LNCaP clone FGC (cell line): ENCODE measurements around the gene EIF2A.
"Not testable (repeated sequence)": the region's sequence is repeated elsewhere in the genome, so short reads cannot be mapped to it uniquely, and the experiment has no call there.

Experiments used
- DNase-seq: peaks from one replicate; pipeline ENCODE4 v3.0.0-alpha.2; 2011; ENCODE audit warnings: low read depth
- H3K4me3 ChIP-seq: 2 replicates; pipeline ENCODE4 v1.5.1; 2011; ENCODE audit warnings: mild to moderate bottlenecking, low read depth, low read length, control low read depth
- TF ChIP-seq, protein P1 (sequence below): IDR thresholded peaks from 2 replicates; pipeline ENCODE4 v1.5.1; 2012; ENCODE audit warnings: mild to moderate bottlenecking; ENCODE audit not compliant: control insufficient read depth, insufficient read depth; ENCODE audit errors: extremely low read depth

The EIF2A gene

DNA sequence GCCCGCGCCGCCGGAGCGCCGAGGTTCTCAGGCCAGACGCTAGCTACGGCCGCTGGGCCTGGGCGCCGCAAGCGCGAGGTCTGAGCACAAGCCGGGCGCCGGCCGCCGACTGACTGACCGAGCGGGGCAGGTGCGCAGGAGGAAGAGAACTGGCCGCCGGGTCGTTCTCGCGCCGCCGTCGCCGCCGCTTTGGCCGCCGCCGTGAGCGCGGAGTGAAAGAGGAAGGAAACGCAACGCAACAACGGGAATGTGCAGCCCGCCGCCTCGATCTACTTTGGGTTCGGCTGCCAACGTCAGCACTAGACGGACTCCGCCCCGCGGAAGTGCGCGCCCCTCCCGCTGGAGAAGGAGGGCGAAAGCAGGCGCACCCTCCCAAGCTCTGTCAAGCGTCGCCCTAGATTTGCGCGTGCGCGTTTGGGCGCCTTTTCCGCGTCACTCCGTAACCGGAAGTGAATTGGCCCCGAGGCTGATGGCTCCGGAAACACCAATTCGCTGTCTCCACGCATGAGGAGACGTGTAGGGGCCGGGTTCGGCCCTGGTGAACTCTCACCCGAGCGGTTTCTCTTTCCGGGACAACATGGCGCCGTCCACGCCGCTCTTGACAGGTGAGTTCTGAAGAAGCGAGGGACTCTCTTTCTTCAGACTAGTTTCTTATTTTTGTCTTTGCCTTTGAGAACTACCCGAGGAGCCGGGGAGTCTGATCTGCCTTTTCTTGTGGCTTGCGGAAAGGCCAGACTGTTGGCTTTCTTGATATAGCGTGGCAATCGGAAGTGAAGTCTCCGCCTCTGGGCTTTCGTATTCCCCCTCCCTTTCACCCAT is at the start of gene EIF2A, which contains the start of gene SERP1:
Gene EIF2A, plus strand, starts transcription at position 562 of the 819 bp plus-strand sequence. Its CDS starts 16 bp downstream, at position 578.
Gene SERP1, minus strand, starts transcription at position 271 of the 819 bp plus-strand sequence. CDS start 361 bp downstream, outside the sequence.
- peak; percentile 98 for DNase-seq
- H3K4me3 ChIP-seq: peak within 1 kb of the TSS; percentile 98
- TF ChIP-seq, protein P1, sequence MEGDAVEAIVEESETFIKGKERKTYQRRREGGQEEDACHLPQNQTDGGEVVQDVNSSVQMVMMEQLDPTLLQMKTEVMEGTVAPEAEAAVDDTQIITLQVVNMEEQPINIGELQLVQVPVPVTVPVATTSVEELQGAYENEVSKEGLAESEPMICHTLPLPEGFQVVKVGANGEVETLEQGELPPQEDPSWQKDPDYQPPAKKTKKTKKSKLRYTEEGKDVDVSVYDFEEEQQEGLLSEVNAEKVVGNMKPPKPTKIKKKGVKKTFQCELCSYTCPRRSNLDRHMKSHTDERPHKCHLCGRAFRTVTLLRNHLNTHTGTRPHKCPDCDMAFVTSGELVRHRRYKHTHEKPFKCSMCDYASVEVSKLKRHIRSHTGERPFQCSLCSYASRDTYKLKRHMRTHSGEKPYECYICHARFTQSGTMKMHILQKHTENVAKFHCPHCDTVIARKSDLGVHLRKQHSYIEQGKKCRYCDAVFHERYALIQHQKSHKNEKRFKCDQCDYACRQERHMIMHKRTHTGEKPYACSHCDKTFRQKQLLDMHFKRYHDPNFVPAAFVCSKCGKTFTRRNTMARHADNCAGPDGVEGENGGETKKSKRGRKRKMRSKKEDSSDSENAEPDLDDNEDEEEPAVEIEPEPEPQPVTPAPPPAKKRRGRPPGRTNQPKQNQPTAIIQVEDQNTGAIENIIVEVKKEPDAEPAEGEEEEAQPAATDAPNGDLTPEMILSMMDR: no peak

DNA sequence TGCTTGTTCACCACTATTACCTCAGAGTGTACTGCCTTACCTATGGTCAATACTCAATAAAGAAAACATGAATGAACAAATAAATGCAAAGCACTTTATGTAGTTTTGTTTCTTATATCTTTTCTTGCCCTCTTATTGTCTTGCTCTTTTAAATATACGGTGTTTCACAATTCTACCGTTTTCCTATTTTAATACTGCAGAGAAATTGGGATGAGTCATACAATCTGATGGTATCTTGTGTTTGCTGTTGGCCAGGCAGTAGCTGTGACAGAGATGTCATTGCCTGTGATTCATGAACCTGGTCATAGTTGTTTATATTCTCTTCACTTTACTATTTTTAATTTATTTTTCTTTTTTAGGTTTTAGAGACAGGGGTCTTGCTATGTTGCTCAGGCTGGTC is 48.6 kb upstream of the EIF2A start:
- DNase-seq: no peak
- no peak overlapping the region for H3K4me3 ChIP-seq
- TF ChIP-seq, protein P1: no peak

DNA sequence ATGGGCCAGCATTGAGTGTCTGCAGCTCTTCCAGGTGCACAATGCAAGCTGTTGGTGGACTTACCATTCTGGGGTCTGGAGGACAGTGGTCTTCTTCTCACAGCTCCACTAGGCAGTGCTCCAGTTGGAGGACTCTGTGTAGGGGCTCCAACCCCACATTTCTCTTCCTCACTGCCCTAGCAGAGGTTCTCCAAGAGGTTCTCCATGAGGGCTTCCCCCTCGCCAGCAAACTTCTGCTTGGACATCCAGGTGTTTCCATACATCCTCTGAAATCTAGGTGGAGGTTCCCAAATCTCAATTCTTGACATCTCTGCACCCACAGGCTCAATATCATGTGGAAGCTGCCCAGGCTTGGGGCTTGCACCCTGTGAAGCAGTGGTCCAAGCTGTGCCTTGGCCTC is 45.6 kb upstream of the EIF2A start:
- not testable (repeated sequence) for H3K4me3 ChIP-seq, DNase-seq

DNA sequence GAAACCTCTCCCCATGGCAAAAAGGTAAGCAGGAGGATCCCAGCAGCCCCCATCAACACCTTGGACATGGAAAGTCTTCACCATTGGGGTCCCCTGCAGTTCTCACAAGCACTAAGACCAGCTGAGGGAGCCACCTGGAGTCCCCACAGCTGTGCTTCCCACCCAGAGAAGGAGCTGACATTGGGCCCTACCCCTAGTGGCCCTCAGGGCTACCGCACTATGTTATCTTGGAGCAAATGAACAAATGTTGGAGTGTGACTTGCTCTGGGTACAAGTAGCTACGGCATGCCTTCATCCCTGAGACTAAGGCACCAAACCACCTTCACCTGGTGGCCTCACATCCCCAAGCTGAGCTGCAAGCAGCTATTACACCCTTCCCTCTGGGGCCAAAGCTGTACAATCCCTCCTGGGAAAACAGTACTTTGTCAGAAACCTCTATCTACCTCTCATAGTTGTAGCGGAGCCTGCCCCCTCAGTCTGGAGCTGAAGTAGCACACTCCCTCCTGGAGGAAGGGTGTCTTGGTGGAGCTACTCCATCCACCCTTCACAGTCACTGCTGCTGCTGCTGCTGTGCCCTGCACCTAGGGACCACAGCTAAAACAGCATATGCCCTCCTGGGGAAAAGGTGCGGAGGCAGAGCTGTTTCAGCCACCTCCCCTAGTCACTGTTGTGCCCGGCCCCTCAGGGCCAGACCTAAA is 43.0 kb upstream of the EIF2A start:
- TF ChIP-seq, protein P1: no peak
- no peak for DNase-seq
- no peak overlapping the region for H3K4me3 ChIP-seq

DNA sequence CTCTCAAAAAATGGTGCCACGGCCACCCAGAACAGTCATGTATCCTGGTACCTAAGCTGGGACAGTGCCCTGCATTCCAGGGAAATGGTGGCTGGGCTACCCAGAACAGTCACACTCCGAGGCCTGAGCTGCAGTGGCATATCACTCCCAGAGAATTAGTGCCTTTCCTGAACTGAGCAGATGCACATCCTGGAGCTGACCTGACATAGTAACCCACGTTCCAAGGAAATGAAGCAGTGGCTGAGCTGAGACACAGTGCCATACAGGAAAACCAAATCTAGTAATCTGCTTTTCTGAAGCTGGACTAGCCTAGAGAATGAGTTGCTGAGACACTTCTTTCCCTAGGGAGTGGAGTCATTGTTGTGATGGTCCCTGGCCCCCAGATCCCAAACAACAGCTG is 42.1 kb upstream of the EIF2A start:
- no peak overlapping the region for H3K4me3 ChIP-seq
- DNase-seq: no peak
- TF ChIP-seq, protein P1: no peak

DNA sequence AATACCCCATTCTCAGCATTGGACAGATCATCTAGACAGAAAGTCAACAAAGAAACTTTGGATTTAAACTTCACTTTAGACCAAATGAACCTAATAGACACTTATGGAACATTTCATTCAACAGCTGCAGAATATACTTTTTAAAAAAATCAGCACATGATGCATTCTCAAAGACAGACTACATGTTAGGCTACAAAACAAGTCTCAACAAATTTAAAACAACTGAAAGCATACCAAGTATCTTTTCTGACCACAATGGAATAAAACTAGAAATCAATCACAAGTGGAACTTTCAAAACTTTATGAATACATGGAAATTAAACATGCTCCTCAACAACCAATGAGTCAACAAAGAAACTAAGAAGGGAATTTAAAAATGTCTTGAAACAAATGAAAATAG is 38.2 kb upstream of the EIF2A start:
- DNase-seq: no peak
- TF ChIP-seq, protein P1: no peak
- H3K4me3 ChIP-seq: no peak overlapping the region

DNA sequence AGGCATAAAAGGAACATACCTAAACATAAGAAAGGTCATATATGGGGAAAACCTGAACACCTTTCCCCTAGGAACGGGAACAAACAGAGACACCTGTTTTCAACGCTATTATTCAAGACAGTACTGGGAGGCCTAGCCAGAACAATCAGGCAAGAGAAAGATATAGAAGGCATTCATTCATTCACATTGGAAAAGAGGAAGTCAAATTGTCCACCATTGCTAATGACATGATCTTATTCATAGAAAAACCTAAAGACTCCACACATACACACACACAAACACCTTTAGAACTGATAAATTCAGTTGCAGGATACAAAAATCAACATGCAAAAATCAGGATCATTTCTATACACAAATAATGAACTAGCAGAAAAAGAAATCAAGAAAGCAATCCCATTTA is 36.8 kb upstream of the EIF2A start:
- DNase-seq: no peak
- TF ChIP-seq, protein P1: no peak
- no peak overlapping the region for H3K4me3 ChIP-seq
